ENCODE results near the gene MTA2.
"Not testable (repeated sequence)": the region's sequence is repeated elsewhere in the genome, so short reads cannot be mapped to it uniquely, and the experiment has no call there.

MTA2 gene

DNA sequence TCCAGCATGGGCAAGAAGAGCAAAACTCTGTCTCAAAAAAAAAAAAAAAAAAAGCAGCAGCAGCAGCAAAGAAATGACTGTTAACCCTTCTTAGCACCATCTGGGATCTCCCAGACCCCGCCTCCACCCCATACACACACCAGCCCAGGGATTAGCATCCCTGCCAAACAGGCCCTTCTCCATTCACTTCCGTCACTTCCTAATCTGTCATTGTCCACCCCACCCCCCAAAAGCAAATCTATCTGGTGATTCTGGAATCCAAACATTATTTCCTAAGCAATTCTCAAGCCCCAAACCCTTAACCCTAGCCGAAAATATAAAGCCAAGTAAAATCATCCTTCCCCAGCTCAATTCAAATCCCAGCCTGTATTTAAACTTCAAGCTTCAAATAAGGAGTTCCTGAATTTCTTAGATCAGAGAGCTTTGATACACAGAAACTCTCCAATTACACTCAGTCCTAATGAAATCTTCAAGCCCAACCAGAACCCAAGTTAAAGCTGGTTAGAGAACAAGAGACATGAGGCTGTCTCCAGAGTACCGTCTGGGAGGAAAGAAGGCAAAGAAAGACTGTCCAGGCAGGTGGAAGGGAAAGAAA, 49.1 kb downstream of the MTA2 start:
- peaks cover 7% of the 10 kb centered on the region for H3K36me3 ChIP-seq (ENCODE audit: control insufficient read depth, insufficient read depth, low read length)
- H3K4ac ChIP-seq (ENCODE audit: low read depth, low read length) = no peak overlapping the region
- H2BK120ac ChIP-seq (ENCODE audit: low read depth, low read length) = no peak overlapping the region
- H3K27me3 ChIP-seq (ENCODE audit: insufficient read depth, low read length, poor library complexity) = no peaks in the 10 kb centered on the region
- H3K4me3 ChIP-seq (ENCODE audit: low read length) = no peak overlapping the region
- no peak overlapping the region for H3K18ac ChIP-seq (ENCODE audit: low read length)
- H3K79me2 ChIP-seq (ENCODE audit: control insufficient read depth, insufficient read depth, low read length) = no peaks in the 10 kb centered on the region
- peak overlapping the region; percentile 21 for H2BK5ac ChIP-seq (ENCODE audit: low read length)
- no peak overlapping the region for H3K23ac ChIP-seq (ENCODE audit: low read length)
- H3K9ac ChIP-seq (ENCODE audit: low read length) = peak overlapping the region; percentile 50
- no CpG with 5 or more reads among the region's 4 CpGs for WGBS (ENCODE audit: extremely low coverage, insufficient coverage, low lambda C conversion rate)
- H3K4me2 ChIP-seq (ENCODE audit: low read length) = peak overlapping the region; percentile 3
- H3K27ac ChIP-seq (ENCODE audit: low read depth, low read length) = peak overlapping the region; percentile 77
- no peak overlapping the region for H2BK15ac ChIP-seq (replicated peaks; ENCODE audit: low read depth)
- H3K4me1 ChIP-seq (ENCODE audit: control insufficient read depth, low read depth, low read length) = peaks cover 26% of the 10 kb centered on the region
- H3K79me1 ChIP-seq (ENCODE audit: low read length) = peaks cover 6% of the 10 kb centered on the region
- H4K5ac ChIP-seq (ENCODE audit: low read length) = no peak overlapping the region
- H4K8ac ChIP-seq (ENCODE audit: low read depth, low read length) = no peak overlapping the region
- peak; percentile 78 for DNase-seq
- H3K56ac ChIP-seq (ENCODE audit: low read length) = peak overlapping the region; percentile 73
- no peak overlapping the region for H2AK5ac ChIP-seq (ENCODE audit: low read length)

DNA sequence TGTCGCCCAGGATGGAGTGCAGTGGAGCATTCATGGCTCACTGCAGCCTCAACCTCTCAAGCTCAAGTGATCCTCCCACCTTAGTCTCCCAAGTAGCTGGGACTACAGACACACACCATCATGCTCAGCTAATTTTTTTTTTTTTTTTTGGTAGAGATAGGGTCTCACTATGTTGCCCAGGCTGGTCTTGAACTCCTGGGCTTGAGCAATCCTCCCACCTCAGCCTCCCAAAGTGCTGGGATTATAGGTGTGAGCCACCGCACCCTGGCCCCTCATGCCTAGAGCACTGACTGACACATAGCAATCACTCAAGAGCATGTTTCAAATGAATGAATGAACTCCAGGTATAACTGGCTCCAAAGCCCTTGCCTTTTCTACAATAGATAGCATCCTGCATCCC, 51.2 kb downstream of the MTA2 start:
- not testable (repeated sequence) for H2BK120ac ChIP-seq (ENCODE audit: low read depth, low read length); H3K27me3 ChIP-seq (ENCODE audit: insufficient read depth, low read length, poor library complexity); H3K4ac ChIP-seq (ENCODE audit: low read depth, low read length); DNase-seq; H3K27ac ChIP-seq (ENCODE audit: low read depth, low read length); H4K5ac ChIP-seq (ENCODE audit: low read length); H2AK5ac ChIP-seq (ENCODE audit: low read length); H3K36me3 ChIP-seq (ENCODE audit: control insufficient read depth, insufficient read depth, low read length); H3K23ac ChIP-seq (ENCODE audit: low read length); H3K4me3 ChIP-seq (ENCODE audit: low read length); H3K56ac ChIP-seq (ENCODE audit: low read length); H3K18ac ChIP-seq (ENCODE audit: low read length); H3K79me1 ChIP-seq (ENCODE audit: low read length); H3K4me2 ChIP-seq (ENCODE audit: low read length); H2BK5ac ChIP-seq (ENCODE audit: low read length); H4K8ac ChIP-seq (ENCODE audit: low read depth, low read length); H3K9ac ChIP-seq (ENCODE audit: low read length); H3K79me2 ChIP-seq (ENCODE audit: control insufficient read depth, insufficient read depth, low read length); H2BK15ac ChIP-seq (replicated peaks; ENCODE audit: low read depth)
- whole genome bisulfite sequencing (ENCODE audit: extremely low coverage, insufficient coverage, low lambda C conversion rate) = no CpG with 5 or more reads among the region's 2 CpGs
- peaks cover 14% of the 10 kb centered on the region for H3K4me1 ChIP-seq (ENCODE audit: control insufficient read depth, low read depth, low read length)

DNA sequence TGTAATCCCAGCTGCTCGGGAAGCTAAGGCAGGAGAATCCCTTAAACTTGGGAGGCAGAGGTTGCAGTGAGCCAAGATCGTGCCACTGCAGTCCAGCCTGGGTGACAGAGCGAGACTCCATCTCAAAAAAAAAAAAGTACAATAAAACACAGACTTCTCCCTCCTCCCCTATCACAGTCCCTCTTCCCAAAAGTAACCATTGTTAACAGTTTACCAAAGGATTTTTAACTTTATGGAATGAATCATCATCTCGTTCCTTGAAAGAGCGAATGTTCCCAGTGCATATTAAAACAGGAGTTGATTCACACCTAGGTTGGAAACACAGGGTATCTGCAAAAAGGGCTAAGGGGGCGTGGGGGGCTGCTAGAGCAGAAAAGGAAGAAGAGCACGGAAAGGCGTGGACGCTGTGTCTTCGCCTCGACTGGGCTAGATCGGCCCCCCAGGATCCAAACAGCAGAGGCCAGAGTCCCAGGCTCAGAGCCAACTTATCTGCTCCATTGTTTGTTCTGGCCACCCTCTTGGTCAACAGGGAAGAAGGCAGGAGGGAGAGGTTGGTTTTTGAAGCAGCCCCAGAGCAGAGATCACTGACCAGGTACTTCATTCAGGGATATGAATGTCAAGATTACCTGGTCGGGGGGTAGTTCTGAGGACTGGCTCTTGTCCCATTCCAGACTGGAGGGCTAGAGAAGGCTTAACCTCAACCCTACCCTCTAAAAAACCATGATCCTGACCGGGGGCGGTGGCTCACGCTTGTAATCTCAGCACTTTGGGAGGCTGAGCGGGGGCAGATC, 52.9 kb downstream of the MTA2 start:
- no peak overlapping the region for H3K4me3 ChIP-seq (ENCODE audit: low read length)
- no peak overlapping the region for H2AK5ac ChIP-seq (ENCODE audit: low read length)

DNA sequence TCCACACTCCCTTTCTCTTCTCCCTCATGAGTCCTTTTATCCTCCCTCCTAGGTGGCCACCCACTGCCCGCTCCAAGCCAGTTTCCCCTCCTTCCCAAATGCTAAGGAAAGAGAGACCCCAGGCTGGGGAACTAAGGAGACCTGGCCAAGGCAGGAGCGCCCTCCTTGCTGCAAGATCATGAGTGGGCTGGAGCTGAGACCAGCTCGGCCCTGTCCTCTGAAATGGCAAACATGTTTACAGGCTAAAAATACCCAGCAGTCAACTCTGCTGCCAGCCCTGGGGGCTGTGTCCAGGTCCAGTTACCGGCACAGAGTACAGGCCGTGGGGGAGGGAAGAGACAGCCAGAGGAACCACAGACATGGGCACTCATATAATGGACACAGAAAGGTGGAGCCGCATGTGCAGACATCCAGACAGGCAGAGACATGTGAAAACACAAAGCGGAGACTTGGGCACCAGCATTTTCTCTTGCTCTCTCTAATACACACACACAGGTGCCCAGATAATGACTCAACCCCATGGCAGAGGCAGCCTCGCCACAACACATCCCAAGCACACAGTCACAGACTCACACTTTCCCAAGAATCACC, 53.9 kb downstream of the MTA2 start:
- Histone ChIP-seq H4K5ac (ENCODE audit: low read length) (no peak overlapping the region), H3K79me1 (ENCODE audit: low read length) (peaks cover 8% of the 10 kb centered on the region), H3K23ac (ENCODE audit: low read length) (no peak overlapping the region), H3K4ac (ENCODE audit: low read depth, low read length) (no peak overlapping the region), H3K4me2 (ENCODE audit: low read length) (peak overlapping the region; percentile 74), H3K56ac (ENCODE audit: low read length) (peak overlapping the region; percentile 85), H3K36me3 (ENCODE audit: control insufficient read depth, insufficient read depth, low read length) (no peaks in the 10 kb centered on the region), H2BK5ac (ENCODE audit: low read length) (no peak overlapping the region), H3K27ac (ENCODE audit: low read depth, low read length) (no peak overlapping the region), H2BK15ac (replicated peaks; ENCODE audit: low read depth) (no peak overlapping the region), H3K4me3 (ENCODE audit: low read length) (no peak overlapping the region), H3K9ac (ENCODE audit: low read length) (peak overlapping the region; percentile 76), H4K8ac (ENCODE audit: low read depth, low read length) (no peak overlapping the region), H3K18ac (ENCODE audit: low read length) (no peak overlapping the region), H3K79me2 (ENCODE audit: control insufficient read depth, insufficient read depth, low read length) (peaks cover 19% of the 10 kb centered on the region), H3K27me3 (ENCODE audit: insufficient read depth, low read length, poor library complexity) (no peaks in the 10 kb centered on the region), H2AK5ac (ENCODE audit: low read length) (no peak overlapping the region), H2BK120ac (ENCODE audit: low read depth, low read length) (no peak overlapping the region), H3K4me1 (ENCODE audit: control insufficient read depth, low read depth, low read length) (peaks cover 7% of the 10 kb centered on the region)
- no peak for DNase-seq
- no CpG with 5 or more reads among the region's 8 CpGs for WGBS (ENCODE audit: extremely low coverage, insufficient coverage, low lambda C conversion rate)

More for the DNA sequence above, 52.9 kb downstream of the MTA2 start:
- no peak overlapping the region for H3K9ac ChIP-seq (ENCODE audit: low read length)
- WGBS (ENCODE audit: extremely low coverage, insufficient coverage, low lambda C conversion rate) = no CpG with 5 or more reads among the region's 17 CpGs
- H3K4me2 ChIP-seq (ENCODE audit: low read length) = no peak overlapping the region
- peaks cover 15% of the 10 kb centered on the region for H3K79me2 ChIP-seq (ENCODE audit: control insufficient read depth, insufficient read depth, low read length)
- H3K18ac ChIP-seq (ENCODE audit: low read length) = no peak overlapping the region
- H4K5ac ChIP-seq (ENCODE audit: low read length) = no peak overlapping the region
- H3K27ac ChIP-seq (ENCODE audit: low read depth, low read length) = no peak overlapping the region
- H4K8ac ChIP-seq (ENCODE audit: low read depth, low read length) = no peak overlapping the region
- H3K4ac ChIP-seq (ENCODE audit: low read depth, low read length) = no peak overlapping the region
- H3K79me1 ChIP-seq (ENCODE audit: low read length) = peaks cover 5% of the 10 kb centered on the region
- H2BK120ac ChIP-seq (ENCODE audit: low read depth, low read length) = no peak overlapping the region
- no peak overlapping the region for H2BK15ac ChIP-seq (replicated peaks; ENCODE audit: low read depth)
- H3K4me1 ChIP-seq (ENCODE audit: control insufficient read depth, low read depth, low read length) = peaks cover 9% of the 10 kb centered on the region
- H3K23ac ChIP-seq (ENCODE audit: low read length) = no peak overlapping the region
- H2BK5ac ChIP-seq (ENCODE audit: low read length) = no peak overlapping the region
- no peaks in the 10 kb centered on the region for H3K36me3 ChIP-seq (ENCODE audit: control insufficient read depth, insufficient read depth, low read length)
- H3K56ac ChIP-seq (ENCODE audit: low read length) = no peak overlapping the region
- H3K27me3 ChIP-seq (ENCODE audit: insufficient read depth, low read length, poor library complexity) = no peaks in the 10 kb centered on the region
- DNase-seq = no peak

DNA sequence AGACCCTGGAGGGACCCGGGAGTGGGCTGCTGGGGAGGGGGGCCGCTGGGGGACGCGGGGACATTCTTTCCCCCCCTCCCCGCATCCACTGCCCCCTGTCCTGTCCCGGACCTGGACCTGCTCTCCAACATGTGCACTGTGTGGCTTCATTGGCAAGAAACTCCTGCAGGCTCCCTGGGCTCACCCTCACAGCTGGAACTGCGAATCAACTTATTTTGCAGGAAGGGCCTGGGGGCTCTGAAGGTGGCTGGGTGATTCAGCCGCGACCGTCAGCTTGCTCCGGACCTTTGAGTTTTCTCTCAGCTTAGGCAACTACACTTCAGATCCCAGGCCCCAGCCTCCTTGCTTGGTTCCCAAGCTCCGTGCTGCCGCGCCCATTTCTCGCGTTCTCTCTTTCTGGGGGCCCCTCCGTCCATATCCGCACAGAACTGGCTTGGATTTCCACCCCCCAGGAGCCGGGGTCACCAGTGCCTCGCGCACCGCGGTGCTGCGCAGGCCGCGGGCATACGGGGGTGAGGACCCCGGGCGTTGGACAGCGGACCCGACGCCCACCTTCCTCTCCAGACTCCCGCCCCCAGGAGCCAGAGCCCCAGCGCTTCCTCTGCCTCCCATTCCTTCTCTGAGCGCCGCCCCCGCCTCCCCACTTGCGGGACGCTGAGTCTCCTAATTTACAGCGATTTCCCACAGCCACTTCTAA, 54.6 kb downstream of the MTA2 start:
- peaks cover 10% of the 10 kb centered on the region for H3K4me1 ChIP-seq (ENCODE audit: control insufficient read depth, low read depth, low read length)
- no CpG with 5 or more reads among the region's 40 CpGs for WGBS (ENCODE audit: extremely low coverage, insufficient coverage, low lambda C conversion rate)
- H3K18ac ChIP-seq (ENCODE audit: low read length) = peak overlapping the region; percentile 86
- no peak overlapping the region for H2BK5ac ChIP-seq (ENCODE audit: low read length)
- H3K4me2 ChIP-seq (ENCODE audit: low read length) = peak overlapping the region; percentile 74
- peak overlapping the region; percentile 72 for H3K27ac ChIP-seq (ENCODE audit: low read depth, low read length)
- H3K36me3 ChIP-seq (ENCODE audit: control insufficient read depth, insufficient read depth, low read length) = no peaks in the 10 kb centered on the region
- no peak overlapping the region for H4K8ac ChIP-seq (ENCODE audit: low read depth, low read length)
- no peak overlapping the region for H2BK15ac ChIP-seq (replicated peaks; ENCODE audit: low read depth)
- peak overlapping the region; percentile 6 for H3K23ac ChIP-seq (ENCODE audit: low read length)
- no peak overlapping the region for H2BK120ac ChIP-seq (ENCODE audit: low read depth, low read length)
- peak overlapping the region; percentile 85 for H3K56ac ChIP-seq (ENCODE audit: low read length)
- peaks cover 24% of the 10 kb centered on the region for H3K79me2 ChIP-seq (ENCODE audit: control insufficient read depth, insufficient read depth, low read length)
- DNase-seq = peak; percentile 76
- H3K79me1 ChIP-seq (ENCODE audit: low read length) = peaks cover 11% of the 10 kb centered on the region
- H3K4me3 ChIP-seq (ENCODE audit: low read length) = peak overlapping the region; percentile 44
- peak overlapping the region; percentile 71 for H3K4ac ChIP-seq (ENCODE audit: low read depth, low read length)
- H4K5ac ChIP-seq (ENCODE audit: low read length) = no peak overlapping the region
- H3K9ac ChIP-seq (ENCODE audit: low read length) = peak overlapping the region; percentile 76
- H3K27me3 ChIP-seq (ENCODE audit: insufficient read depth, low read length, poor library complexity) = no peaks in the 10 kb centered on the region
- H2AK5ac ChIP-seq (ENCODE audit: low read length) = no peak overlapping the region
